NCI-H2029 (cell line): ENCODE results near the gene XCL1.
"Not testable (repeated sequence)": the region's sequence is repeated elsewhere in the genome, so short reads cannot be mapped to it uniquely, and the experiment has no call there.

Source experiments
- DNase-seq: peaks from one replicate; lab custom pipeline; 2025; lab: John Stamatoyannopoulos, UW

XCL1 gene, protein sequence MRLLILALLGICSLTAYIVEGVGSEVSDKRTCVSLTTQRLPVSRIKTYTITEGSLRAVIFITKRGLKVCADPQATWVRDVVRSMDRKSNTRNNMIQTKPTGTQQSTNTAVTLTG

DNA sequence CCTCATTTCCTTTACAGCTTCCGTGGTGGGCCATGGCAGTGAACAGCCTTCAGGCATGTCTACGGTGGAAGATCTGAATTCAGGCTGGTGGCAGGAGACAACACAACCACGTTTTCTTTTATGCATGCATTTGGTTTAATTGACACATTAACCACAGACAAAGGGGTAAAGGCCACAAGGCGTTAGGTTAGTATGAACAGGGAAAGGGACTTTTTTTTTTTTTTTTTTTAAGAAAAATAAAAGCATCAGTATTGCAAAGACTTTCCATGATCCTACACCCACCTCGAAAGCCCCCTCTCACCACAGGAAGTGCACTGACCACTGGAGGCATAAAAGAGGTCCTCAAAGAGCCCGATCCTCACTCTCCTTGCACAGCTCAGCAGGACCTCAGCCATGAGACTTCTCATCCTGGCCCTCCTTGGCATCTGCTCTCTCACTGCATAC is at the start of gene XCL1:
Gene XCL1 (plus strand): TSS at position 361 of the 444 bp plus-strand sequence. CDS start 33 bp downstream, at position 394.
- DNase-seq: not testable (repeated sequence)

GRCh38 chr1:168529518-168529917 is 46.9 kb upstream of the XCL1 start:
- no peak for DNase-seq

DNA sequence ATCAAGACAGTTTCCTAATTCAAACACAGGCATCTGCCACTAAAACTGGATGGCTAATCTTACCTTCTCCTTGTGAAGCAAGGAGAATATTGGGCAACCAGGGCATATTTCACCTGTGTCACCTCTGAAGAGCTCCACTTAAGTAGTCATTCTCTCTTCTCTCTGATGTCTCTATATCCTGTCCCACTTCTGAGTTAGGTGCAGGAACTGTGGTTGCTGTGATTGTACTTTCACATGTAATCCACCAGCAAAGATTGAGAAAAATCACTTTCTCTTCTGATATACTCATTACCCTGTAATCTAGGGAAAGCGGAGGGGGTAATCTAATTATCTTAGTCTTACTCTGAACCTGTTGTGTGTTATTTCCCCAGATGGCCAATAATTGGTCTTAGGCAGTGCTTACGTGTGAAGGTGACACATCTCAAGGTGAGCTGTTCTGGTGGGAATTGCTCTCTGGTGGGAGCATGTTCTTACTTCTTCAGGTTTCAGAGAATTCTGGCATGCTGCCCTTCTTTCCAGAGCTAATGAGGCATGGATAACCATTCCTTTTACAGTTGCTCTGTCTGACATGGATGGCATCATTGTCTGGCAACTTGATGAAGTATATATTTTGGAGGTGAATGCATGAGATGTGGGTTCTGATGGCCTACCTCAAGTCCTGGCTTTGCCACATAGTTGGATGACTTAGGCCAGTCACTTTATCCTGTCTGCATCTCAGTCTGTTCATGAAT is 44.6 kb upstream of the XCL1 start:
- no peak for DNase-seq

DNA sequence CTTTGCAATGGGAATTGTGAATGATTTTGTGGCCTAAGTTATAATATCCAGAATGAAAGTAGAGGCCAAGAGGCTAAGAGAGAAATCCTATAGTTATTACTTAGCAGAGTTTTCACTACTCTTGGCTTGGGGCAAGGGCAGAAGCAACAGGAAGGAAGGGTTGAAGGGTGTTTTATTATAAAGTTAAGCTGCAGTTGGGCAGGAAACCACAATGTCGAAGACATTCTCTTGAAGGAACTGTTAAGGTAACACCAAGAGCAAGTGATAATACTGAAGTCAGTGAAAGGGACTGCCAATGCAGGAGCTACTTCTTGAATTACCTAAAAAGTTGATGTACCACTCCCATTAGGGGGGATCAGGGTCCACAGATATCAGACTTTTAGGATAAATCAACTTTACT is 40.9 kb upstream of the XCL1 start:
- no peak for DNase-seq

- DNase-seq: not testable (repeated sequence)
Observed at GRCh38 chr1:168540798-168541197, 35.6 kb upstream of the XCL1 start.

DNA sequence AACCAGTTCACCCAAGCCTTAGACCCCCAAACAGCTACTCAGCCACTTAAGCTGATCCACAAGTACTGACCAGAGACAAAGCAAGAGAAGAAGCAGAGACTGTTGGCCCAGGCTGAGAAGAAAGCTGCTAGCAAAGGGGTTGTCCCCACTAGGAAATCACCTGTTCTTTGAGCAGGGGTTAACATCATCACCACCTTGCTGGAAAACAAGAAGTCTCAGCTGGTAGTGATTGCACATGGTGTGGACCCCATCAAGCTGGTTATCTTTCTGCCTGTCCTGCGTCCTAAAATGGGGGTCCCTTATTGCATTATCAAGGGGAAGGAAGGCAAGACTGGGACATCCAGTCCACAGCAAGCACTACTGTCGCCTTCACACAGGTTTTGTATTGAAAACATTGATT is 33.4 kb upstream of the XCL1 start:
- not testable (repeated sequence) for DNase-seq

DNA sequence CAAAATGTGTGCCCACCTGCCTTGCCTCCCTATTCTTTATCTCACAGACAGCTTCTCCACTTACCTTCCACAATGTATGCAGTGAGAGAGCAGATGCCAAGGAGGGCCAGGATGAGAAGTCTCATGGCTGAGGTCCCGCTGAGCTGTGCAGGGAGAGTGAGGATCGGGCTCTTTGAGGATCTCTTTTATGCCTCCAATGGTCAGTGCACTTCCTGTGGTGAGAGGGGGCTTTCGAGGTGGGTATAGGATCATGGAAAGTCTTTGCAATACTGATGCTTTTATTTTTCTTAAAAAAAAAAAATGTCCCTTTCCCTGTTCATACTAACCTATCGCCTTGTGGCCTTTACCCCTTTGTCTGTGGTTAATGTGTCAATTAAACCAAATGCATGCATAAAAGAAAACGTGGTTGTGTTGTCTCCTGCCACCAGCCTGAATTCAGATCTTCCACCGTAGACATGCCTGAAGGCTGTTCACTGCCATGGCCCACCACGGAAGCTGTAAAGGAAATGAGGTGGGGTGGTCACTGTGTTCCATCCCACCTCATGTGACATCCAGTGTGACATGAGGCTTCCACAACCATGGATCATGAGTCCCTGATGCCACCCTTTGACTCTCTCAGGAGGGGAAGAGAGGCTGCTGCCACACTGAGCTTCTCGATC is 32.4 kb upstream of the XCL1 start, which contains the start of gene XCL2:
Gene XCL2 (minus strand): TSS at position 158 of the 659 bp plus-strand sequence. CDS start 33 bp downstream, at position 125.
- DNase-seq: not testable (repeated sequence)

DNA sequence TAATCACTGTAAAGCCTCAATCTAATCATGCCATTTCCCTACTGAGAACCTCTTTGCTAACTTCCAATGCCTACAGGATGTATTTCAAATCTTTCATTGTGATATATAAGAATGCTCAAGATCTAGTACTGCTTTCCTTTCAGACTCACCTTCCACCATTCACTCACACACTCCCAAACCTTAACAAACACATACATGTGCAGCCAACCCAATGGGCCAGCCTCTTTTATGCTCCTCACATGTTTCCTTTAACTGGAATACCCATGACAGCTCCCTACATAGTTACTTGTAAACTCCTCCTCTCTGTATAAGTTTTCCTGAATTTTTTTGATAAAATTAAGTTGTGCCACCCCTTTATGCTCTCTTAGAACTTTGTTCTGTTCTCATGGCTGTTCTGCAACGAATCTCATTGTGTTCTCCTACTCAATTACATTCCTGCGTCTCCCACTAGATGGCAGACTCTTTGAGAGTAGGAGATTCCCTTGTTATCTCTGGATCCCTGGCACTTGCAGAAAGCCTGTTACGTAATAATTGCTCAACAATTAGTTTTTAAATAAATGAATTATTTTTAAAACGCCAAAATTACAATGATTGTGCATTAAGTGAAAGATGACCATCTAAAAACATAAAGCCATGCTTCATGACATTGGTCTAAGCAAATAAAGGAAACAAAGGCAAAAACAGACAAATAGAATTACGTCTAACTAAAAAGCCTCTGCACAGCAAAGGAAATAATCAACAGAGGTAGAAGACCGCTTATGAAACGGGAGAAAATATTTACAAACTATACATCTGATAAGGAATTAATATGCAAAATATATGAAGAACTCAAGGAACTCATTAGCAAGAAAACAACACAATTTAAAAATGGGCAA is 30.5 kb upstream of the XCL1 start:
- not testable (repeated sequence) for DNase-seq

GRCh38 chr1:168546553-168546895 is 29.9 kb upstream of the XCL1 start:
- DNase-seq: not testable (repeated sequence)

DNA sequence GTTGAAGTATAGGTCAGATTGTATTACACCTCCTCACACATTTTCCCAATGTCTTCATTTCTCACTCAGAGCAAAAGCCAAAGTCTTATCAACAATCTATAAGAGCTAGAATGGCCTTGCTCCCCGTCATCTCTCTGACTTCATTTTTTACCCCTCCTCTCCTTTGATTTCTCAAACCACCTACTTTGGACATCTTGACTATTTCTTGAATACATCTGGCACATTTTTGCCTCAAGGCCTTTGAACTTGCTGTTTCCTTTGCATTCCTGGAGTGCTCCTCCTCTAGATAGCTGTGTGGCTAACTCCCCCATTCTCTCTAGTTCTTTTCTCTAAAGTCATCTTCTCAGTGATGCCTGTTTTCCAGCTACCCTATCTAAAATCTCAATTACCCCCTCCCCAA is 25.4 kb upstream of the XCL1 start:
- DNase-seq: no peak

GRCh38 chr1:168551688-168552087 is 24.7 kb upstream of the XCL1 start:
- DNase-seq: no peak

- no peak for DNase-seq
Observed at GRCh38 chr1:168552961-168553360, 23.4 kb upstream of the XCL1 start.

- DNase-seq: no peak
Observed at GRCh38 chr1:168553680-168554553, 22.5 kb upstream of the XCL1 start.

GRCh38 chr1:168554603-168555483 is 21.6 kb upstream of the XCL1 start:
- DNase-seq: no peak

DNA sequence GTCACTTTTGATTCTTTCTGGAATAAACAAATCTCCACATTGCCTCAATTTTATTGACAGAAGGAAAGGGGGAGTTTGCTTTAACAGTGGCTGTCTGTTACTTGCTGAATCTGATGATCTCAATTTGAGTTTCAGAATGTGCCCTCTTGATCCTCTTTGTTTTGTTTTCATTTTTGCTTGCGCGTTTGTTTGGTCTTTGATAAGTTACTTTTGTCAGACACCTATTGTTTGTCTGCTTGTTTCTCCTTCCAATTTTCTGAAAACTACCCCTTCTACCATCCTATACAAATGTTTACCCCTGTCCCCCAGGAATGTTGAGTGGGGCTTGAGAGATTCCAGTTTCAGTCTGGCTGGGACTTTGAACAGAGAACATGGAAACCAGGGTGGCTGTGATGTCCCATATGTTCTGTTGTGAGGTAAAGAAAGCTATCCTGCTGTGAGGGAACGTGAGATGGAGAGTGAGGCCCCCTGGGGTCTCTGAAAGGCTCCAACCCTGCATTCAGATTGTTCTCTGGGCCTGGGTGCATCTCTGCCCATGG is 20.8 kb upstream of the XCL1 start:
- DNase-seq: no peak

DNA sequence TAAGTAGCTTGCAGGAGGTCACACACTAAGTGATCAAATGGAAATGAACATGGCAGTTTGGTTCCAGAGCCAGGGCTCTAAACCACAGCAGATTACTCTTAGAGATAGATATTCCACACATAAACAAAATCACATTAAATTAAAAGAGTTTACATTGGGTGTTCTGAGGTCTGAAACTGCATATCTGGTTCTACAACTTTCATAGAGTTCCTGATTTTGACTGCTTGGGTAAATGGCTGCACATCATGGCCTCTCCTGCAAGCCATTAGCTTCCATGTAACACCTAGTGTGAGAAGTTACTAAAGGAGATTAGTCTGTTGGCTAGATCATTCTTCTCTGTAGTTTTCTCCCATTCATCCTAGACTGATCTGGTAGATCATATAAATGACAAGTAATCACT is 19.8 kb upstream of the XCL1 start:
- no peak for DNase-seq

- DNase-seq: no peak
Observed at GRCh38 chr1:168560370-168560769, 16.0 kb upstream of the XCL1 start.

GRCh38 chr1:168561989-168562388 is 14.4 kb upstream of the XCL1 start:
- no peak for DNase-seq

- no peak for DNase-seq
Observed at GRCh38 chr1:168565825-168566224, 10.6 kb upstream of the XCL1 start.

DNA sequence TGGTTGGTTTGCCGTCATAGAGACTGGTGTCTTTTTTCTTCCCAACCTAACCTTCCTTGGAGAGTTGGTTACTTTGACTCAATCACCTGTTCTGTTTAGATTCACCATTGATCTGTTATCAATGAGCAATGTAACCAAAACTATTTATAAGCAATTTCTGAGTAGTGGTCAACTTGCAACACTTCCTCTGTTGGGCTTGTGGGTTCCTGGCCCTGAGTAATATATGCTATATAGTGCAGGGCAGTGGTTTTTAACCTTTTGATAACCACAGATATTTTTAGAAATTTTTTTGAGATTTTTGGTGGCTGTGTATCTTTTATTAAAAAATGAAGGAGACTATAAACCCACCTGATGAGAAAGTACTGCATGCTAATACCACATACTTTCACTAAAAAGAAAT is 9.4 kb upstream of the XCL1 start:
- DNase-seq: no peak
